Breast epithelium (tissue), 4 donors: ENCODE results near the gene PRKCE. TPM values are rescaled to one million over a fixed set of nuclear protein-coding genes. Genes with fewer than 3 reads are reported as not detected.

Experiments used
- DNase-seq, 2 donors: peaks; one replicate each; pipeline ENCODE4 v3.0.0-alpha.2; 2019; ENCODE audit warnings: low spot score in 2 of 2
- H3K27ac ChIP-seq, 2 donors: fragments of 200-600 bp; sonication (generic) in 1 of 2; one replicate each; pipeline ENCODE4 v1.5.1; 2016 to 2019; ENCODE audit warnings: mild to moderate bottlenecking in 1 of 2
- H3K27me3 ChIP-seq, 2 donors: fragments of 200-600 bp; sonication (generic) in 1 of 2; one replicate each; pipeline versions ENCODE4 v1.5.1 to v1.6.0; 2017 to 2019; ENCODE audit warnings: control low read depth in 1 of 2, mild to moderate bottlenecking in 1 of 2
- H3K36me3 ChIP-seq: fragments of 200-600 bp; one replicate; pipeline ENCODE4 v1.5.1; 2019
- H3K4me1 ChIP-seq, 2 donors: fragments of 200-600 bp; sonication (generic); one replicate each; pipeline ENCODE4 v1.5.1; 2016 to 2019; ENCODE audit warnings: control low read depth in 1 of 2
- H3K4me3 ChIP-seq, 3 donors: fragments of 200-600 bp; sonication (generic); 1 replicate in 2 of 3; 2 replicates in 1 of 3; pipeline ENCODE4 v1.5.1; 2016 to 2019; ENCODE audit warnings: mild to moderate bottlenecking in 3 of 3, moderate library complexity in 2 of 3
- H3K9me3 ChIP-seq, 2 donors: fragments of 200-600 bp; sonication (generic) in 1 of 2; one replicate each; pipeline ENCODE4 v1.5.1; 2016 to 2019; ENCODE audit warnings: control low read depth in 1 of 2
- POLR2A ChIP-seq: fragments of 450-650 bp; IDR thresholded peaks from one replicate; pipeline ENCODE4 v1.6.1; 2016; ENCODE audit warnings: antibody characterized with exemption, mild to moderate bottlenecking, moderate library complexity
- POLR2AphosphoS5 ChIP-seq, 3 donors: sonication (generic); formaldehyde crosslinking; IDR thresholded peaks; one replicate each; pipeline ENCODE4 v1.6.1; 2017; ENCODE audit warnings: antibody characterized with exemption in 3 of 3
- intact Hi-C: fragments of 100-400 bp; cut with DNase I; formaldehyde crosslinking; loops from one replicate; pipeline ENCODE4 v1.15.1; 2023; ENCODE audit warnings: low total_unique reads
- total RNA-seq, 3 donors: library from RNA; depleted of rRNA; stranded (reverse); fragments of >200 nt; gene quantifications; one replicate each; pipeline ENCODE4 v1.1.0, GENCODE V29; 2016
- TF ChIP-seq, protein P1 (sequence below), 3 donors: fragments of 450-650 bp; IDR thresholded peaks; one replicate each; pipeline ENCODE4 v1.5.1; 2016 to 2017; ENCODE audit warnings: antibody characterized with exemption in 3 of 3, mild to moderate bottlenecking in 3 of 3, moderate library complexity in 3 of 3

The PRKCE gene
- total RNA-seq, 3 donors from 2014 or later, result 20.6 to 34.0 (median 23.6) TPM

DNA sequence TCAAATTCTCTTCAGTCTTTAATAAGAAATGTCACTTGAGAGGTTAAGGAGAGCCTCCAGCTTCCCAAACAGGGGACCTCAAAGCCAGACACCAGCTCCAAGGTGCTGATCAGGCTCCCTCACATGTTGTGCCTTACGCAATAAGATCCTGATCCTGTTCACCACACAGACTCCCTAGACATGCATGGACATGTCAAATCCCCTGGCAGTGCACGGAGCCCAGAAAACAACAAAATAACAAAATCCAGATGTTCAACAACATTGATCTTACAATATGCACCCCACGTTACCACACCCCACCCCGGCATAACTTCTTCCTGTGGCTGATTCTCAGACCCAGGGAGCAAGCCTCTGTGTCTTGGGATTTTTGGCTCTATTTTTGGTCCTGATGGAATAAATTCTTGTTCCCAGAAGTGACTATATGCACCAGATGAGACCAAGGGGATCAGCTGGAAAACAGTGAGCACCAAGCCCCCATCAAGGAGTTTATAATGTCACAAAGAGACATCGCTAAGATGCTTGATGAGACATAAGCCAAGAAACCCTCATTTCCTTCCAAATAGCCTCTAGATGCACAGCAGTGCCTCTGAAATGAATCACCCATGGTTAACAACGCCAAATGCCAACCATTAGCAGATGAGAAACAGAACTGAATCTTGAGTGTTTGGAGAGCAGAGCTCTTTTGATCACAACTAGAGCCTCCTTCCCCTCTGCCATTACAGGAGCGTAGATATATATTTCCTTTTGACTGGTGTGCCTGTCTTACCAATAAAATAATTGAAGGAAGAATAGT lies 198.2 kb downstream of the PRKCE start:
- Histone ChIP-seq H3K4me3 (no peak overlapping the region), H3K27me3 (no peaks in the 10 kb centered on the region), H3K36me3 (no peaks in the 10 kb centered on the region), H3K9me3 (no peaks in the 10 kb centered on the region), H3K27ac (peak overlapping the region in 1 of 2 donors; percentile 4), H3K4me1 (peaks cover 0 to 5% of the 10 kb centered on the region in 2 donors)
- intact Hi-C loops, result no loop called here
- DNase-seq, result peak in 1 of 2 donors; percentile 33
- TF ChIP-seq, protein P1, sequence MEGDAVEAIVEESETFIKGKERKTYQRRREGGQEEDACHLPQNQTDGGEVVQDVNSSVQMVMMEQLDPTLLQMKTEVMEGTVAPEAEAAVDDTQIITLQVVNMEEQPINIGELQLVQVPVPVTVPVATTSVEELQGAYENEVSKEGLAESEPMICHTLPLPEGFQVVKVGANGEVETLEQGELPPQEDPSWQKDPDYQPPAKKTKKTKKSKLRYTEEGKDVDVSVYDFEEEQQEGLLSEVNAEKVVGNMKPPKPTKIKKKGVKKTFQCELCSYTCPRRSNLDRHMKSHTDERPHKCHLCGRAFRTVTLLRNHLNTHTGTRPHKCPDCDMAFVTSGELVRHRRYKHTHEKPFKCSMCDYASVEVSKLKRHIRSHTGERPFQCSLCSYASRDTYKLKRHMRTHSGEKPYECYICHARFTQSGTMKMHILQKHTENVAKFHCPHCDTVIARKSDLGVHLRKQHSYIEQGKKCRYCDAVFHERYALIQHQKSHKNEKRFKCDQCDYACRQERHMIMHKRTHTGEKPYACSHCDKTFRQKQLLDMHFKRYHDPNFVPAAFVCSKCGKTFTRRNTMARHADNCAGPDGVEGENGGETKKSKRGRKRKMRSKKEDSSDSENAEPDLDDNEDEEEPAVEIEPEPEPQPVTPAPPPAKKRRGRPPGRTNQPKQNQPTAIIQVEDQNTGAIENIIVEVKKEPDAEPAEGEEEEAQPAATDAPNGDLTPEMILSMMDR (IDR thresholded peaks at IDR 0.05), result no peak
- no peak for TF ChIP-seq POLR2A
- peak in 1 of 3 donors; percentile 58 for TF ChIP-seq POLR2AphosphoS5 (IDR thresholded peaks at IDR 0.05)

- no peak overlapping the region for H3K27ac ChIP-seq
- no peak for TF ChIP-seq POLR2AphosphoS5 (IDR thresholded peaks at IDR 0.05)
- TF ChIP-seq, protein P1 (IDR thresholded peaks at IDR 0.05), result no peak
- TF ChIP-seq POLR2A, result no peak
- H3K9me3 ChIP-seq, result no peaks in the 10 kb centered on the region
- DNase-seq, result no peak
- no peak overlapping the region for H3K4me3 ChIP-seq
- H3K36me3 ChIP-seq, result no peaks in the 10 kb centered on the region
- intact Hi-C loops, result no loop called here
- peaks cover 0 to 5% of the 10 kb centered on the region in 2 donors for H3K4me1 ChIP-seq
- H3K27me3 ChIP-seq, result no peaks in the 10 kb centered on the region
Measured at GRCh38 chr2:45850558-45850957, 199.1 kb downstream of the PRKCE start.

- Histone ChIP-seq H3K36me3 (no peaks in the 10 kb centered on the region), H3K27me3 (no peaks in the 10 kb centered on the region), H3K27ac (no peak overlapping the region), H3K4me1 (peaks cover 0 to 5% of the 10 kb centered on the region in 2 donors), H3K4me3 (no peak overlapping the region), H3K9me3 (no peaks in the 10 kb centered on the region)
- no peak for DNase-seq
- TF ChIP-seq POLR2A, result no peak
- TF ChIP-seq POLR2AphosphoS5 (IDR thresholded peaks at IDR 0.05), result no peak
- TF ChIP-seq, protein P1 (IDR thresholded peaks at IDR 0.05), result no peak
- intact Hi-C loops, result no loop called here
Measured at GRCh38 chr2:45851111-45851510, 199.6 kb downstream of the PRKCE start.

DNA sequence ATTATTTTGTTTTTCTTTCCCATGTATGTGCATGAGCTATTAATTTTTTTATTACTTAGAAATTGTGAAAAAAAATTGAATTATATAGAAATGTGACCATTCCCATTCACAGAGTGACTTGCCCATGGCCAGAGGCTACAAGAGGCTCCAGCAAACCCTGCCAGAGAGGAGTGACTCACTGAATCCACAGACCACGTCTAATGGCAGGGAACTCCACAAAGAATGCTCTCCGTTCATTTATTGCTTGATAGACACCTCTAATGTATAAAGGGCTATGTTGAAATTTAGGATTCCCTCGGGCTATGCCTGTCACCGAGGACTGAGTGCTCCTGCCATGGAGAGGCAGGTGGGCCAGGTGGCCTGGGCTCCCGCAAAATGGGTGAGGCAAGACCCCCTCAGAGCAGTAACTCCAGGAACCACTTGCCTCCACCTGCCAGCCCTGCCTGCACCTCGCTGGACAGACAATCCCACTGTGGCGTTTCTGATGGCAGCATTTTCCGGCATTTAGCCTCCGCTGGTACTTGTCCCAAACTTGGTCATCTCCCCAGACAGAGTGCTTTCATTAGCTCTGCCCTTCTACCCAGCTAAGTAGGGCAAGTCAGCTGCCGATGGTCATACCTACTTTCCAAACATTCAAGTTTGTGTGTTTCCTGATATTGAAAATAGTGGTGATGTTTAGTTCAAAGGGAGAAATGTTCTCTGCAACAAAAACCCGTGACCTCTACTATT lies 200.3 kb downstream of the PRKCE start:
- DNase-seq, result peak in 1 of 2 donors; percentile 30
- Histone ChIP-seq H3K9me3 (no peaks in the 10 kb centered on the region), H3K27ac (peak overlapping the region in 1 of 2 donors; percentile 48), H3K36me3 (no peaks in the 10 kb centered on the region), H3K4me3 (no peak overlapping the region), H3K4me1 (peaks cover 0 to 5% of the 10 kb centered on the region in 2 donors), H3K27me3 (no peaks in the 10 kb centered on the region)
- intact Hi-C loops, result no loop called here
- TF ChIP-seq POLR2A (no peak), POLR2AphosphoS5 (IDR thresholded peaks at IDR 0.05) (no peak)
- TF ChIP-seq, protein P1 (IDR thresholded peaks at IDR 0.05), result no peak
